Muscle of back (tissue), 13 donors: ENCODE results near the gene PSMD12. TPM values are rescaled to one million over a fixed set of nuclear protein-coding genes. Genes with fewer than 3 reads are reported as not detected.
"Not testable (repeated sequence)": the region's sequence is repeated elsewhere in the genome, so short reads cannot be mapped to it uniquely, and the experiment has no call there.

Source experiments
- DNase-seq, 3 donors: peaks; one replicate each; pipeline versions ENCODE4 v3.0.0 to v3.0.0-alpha.2; 2013
- long read RNA-seq, 9 donors: transcript quantifications; one replicate each; lab custom pipeline, GENCODE V29; 2026
- polyA plus RNA-seq, 10 donors: library from polyadenylated mRNA; unstranded; fragments of 120-200 nt; gene quantifications; one replicate each; pipeline ENCODE4 v1.2.1, GENCODE V29; 2013; ENCODE audit not compliant: insufficient read length in 10 of 10

PSMD12 gene
- polyA plus RNA-seq, result 10 to 100 TPM; 30.6 to 39.4 (median 36.1) TPM
- long read RNA-seq, donor 1, full-length matches to known transcripts, result 20 of 28 reads
- long read RNA-seq, donor 1, partial matches to known transcripts, result 8 of 28 reads
- long read RNA-seq, donor 1, other reads (novel, unspliced or antisense), result 0 of 28 reads
- long read RNA-seq, donor 2, full-length matches to known transcripts, result 7 of 7 reads
- long read RNA-seq, donor 2, partial matches to known transcripts, result 0 of 7 reads
- long read RNA-seq, donor 2, other reads (novel, unspliced or antisense), result 0 of 7 reads
- long read RNA-seq, donor 3, result 0 reads
- long read RNA-seq, donor 4, full-length matches to known transcripts, result 8 of 8 reads
- long read RNA-seq, donor 4, partial matches to known transcripts, result 0 of 8 reads
- long read RNA-seq, donor 4, other reads (novel, unspliced or antisense), result 0 of 8 reads
- long read RNA-seq, donor 5, full-length matches to known transcripts, result 13 of 13 reads
- long read RNA-seq, donor 5, partial matches to known transcripts, result 0 of 13 reads
- long read RNA-seq, donor 5, other reads (novel, unspliced or antisense), result 0 of 13 reads
- long read RNA-seq, donor 6, full-length matches to known transcripts, result 16 of 41 reads
- long read RNA-seq, donor 6, partial matches to known transcripts, result 25 of 41 reads
- long read RNA-seq, donor 6, other reads (novel, unspliced or antisense), result 0 of 41 reads
- long read RNA-seq, donor 7, full-length matches to known transcripts, result 18 of 18 reads
- long read RNA-seq, donor 7, partial matches to known transcripts, result 0 of 18 reads
- long read RNA-seq, donor 7, other reads (novel, unspliced or antisense), result 0 of 18 reads
- long read RNA-seq, donor 8, full-length matches to known transcripts, result 6 of 11 reads
- long read RNA-seq, donor 8, partial matches to known transcripts, result 5 of 11 reads
- long read RNA-seq, donor 8, other reads (novel, unspliced or antisense), result 0 of 11 reads
- long read RNA-seq, donor 9, result 0 reads

DNA sequence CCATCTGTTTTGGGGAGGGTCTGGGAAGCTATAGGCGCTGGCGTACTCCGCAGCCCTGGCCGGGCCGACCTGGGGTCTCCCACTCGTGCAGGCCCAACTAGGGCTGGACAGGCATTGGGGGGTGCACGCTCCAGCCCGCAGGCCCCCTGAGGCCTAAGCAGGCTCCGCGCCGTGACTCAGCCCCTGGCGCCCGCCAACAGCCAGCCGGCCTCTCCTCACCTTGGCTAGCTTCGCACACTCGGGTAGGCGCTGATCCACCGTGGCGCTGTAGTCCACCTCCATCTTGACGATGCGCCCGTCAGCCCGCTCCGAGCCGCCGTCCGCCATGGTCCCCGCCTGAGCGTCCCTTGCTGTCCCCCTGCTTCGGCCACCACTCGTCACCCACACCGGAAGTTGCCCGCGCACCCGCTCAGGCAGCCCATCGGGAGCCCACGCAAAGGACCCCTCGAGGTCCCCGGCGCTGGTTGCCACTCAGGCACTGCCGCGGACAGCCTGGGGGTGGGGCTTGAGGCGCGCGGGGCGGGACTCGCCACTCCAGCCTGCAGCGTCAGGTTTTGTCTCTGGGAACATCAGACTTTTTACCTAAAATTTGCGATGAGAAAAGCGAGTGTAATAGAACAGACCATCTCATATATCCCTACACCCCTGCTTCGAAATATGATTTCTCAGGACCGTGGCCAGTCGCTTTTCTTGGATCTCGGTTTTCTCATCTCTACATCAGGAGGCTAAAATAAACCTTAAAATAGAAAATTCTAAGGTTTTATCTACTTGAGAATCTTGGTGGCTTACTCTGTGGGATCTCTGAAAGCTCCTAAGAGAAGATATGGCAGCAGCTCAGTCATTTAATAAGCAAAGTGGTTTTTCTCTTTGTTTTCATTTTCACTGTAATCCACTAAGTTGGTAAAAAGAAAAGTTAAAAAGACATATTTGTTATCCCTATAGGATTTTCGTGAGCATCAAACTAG, at the start of gene PSMD12:
Gene PSMD12 (minus strand): TSS at position 385 of the 965 bp plus-strand sequence. CDS start 58 bp downstream, at position 327.
- DNase-seq, result peak; percentile 91 to 97 (median 93)

DNA sequence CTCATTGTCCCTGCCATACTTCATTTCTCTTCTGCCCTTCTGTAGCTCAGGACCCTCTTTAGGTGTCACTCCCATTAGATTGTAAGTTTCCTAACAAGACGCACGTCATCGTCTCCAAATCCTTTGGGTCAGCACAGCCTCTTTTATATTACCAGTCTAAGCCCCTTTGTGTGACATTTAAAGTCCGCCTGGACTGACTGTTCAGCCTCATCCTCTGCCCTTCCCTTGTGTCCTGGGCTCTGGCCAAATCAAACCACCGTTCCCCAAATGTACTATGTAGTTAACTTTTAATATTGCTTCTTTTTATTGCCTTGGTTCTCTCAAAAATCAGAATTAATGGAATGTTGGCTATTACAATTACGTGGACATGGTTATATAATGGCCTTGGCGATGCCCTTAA, 48.9 kb upstream of the PSMD12 start:
- DNase-seq, result no peak

DNA sequence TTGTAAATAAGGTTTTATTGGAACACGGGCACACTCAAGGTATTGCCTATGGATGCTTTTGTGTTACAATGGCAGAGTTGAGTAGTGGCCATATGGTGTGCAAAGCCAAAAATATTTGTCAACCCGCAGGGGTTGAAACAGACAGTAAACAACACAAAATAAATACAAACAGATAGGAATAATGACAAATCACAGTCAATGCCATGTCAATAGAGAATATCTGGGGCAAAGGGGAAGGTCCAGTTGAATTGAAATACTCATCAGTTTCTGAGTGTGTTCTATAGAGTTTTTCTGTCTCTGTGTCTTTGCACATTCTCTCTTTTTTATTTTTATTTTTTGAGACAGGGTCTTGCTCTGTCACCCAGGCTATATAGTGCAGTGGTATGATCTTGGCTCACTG, 48.2 kb upstream of the PSMD12 start:
- DNase-seq, result no peak

- no peak for DNase-seq
These were observed 47.8 kb upstream of the PSMD12 start for GRCh38 chr17:67414130-67414529.

DNA sequence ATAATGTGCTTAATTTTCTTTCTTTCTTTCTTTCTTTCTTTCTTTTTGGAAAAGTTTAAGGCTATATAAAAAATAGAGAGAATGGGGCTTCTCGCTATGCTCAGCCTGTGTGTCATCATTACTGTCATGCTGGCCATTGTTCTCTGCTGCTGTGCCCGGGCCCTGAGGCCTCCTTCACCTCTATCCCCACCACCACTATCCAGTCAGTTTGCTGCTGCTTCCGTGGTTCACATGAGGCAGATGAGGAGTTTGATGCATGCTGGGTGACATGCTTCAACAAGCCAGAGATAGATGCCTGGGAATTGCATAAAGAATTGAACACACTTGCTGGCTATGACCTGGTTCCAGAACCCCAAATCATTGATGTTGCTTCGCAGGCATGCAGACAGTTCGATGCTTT, 47.0 kb upstream of the PSMD12 start:
- no peak for DNase-seq

GRCh38 chr17:67412941-67413340, 46.6 kb upstream of the PSMD12 start:
- no peak for DNase-seq

DNA sequence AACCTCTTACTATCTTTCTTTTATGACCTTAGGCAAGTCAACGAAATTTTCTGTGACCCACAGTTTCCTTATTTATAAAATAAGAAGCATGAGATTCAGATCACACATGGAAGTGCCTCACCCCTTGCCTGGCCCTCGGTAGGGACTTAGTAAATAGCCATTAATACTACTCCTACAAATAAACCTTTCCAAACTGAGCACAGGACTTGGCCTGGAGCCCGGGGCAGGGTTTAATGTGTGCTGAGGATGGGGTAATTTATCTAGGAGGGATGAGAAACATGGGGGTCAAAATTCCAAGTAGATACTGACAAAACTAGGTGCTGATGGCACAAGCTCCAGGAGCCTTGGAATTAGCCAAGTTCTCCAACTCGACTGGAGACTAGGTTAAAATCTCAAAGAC, 45.7 kb upstream of the PSMD12 start:
- no peak for DNase-seq

DNA sequence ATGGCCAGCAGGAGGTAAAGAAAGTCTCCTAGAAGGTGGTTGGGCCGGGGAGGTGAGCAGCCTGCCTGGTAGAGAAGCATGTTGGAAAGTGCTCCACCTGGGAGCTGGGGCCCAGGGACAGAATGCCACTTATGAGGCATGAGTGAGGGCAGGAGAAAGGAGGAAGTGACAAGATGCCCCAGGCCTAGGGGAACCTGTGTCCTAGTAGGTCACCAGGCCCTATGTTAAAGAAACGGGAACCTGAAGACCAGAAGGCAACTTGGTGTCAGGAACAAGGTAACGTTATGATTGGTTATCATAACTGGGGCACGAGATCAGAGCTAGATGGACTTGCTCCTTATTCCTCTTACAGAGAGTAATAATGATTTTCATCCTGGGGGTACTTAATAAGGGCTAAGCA, 45.0 kb upstream of the PSMD12 start:
- DNase-seq, result no peak

DNA sequence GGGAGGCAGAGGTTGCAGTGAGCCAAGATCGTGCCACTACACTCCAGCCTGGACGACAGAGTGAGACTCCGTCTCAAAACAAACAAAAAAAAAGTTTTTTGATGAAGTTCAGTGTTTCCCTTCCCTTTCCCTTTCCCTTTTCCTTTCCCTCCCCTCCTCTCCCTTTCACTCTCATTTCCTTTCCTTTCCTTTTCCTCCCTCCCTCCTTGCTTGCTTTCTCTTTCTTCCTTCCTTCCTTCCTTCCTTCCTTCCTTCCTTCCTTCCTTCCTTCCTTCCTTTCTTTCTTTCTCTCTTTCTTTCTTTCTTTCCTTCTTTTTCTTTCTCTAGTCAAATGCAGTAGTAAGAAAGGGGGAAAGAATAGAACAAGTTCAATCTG, 42.1 kb upstream of the PSMD12 start:
- not testable (repeated sequence) for DNase-seq

DNA sequence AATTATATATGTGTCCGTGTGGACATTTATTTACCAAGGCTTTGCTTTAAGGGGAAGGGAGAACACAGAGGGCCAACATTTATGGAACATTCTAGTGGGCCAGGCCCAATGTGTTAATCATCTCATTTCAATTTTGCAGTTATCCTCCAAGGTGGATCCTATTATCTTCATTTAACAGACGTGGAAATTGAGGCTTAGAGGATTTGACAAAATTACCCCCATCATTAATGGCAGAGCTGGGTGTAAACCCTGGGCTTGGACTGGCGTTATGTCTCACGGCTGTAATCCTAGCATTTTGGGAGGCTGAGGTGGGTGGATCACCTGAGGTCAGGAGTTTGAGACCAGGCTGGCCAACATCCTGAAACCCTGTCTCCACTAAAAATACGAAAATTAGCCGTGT, 37.1 kb upstream of the PSMD12 start:
- DNase-seq, result no peak

DNA sequence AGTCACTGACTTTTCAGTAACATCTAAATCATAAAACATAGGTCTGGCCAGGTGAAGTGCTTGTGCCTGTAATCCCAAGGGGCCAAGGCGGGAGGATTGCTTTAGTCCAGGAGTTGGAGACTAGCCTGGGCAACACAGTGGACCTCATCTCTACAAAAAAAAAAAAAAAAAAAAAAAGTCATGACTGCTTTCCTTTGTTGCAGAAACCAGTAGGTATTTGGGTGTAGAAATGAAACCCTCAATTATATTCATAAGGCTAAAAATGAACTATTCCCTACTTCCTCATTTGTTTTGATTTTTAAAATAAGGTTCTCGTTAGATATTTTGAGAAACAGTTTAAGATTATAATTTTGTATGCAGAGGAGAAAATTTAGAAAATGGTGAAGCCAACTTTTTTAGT, 36.7 kb upstream of the PSMD12 start:
- DNase-seq, result no peak

DNA sequence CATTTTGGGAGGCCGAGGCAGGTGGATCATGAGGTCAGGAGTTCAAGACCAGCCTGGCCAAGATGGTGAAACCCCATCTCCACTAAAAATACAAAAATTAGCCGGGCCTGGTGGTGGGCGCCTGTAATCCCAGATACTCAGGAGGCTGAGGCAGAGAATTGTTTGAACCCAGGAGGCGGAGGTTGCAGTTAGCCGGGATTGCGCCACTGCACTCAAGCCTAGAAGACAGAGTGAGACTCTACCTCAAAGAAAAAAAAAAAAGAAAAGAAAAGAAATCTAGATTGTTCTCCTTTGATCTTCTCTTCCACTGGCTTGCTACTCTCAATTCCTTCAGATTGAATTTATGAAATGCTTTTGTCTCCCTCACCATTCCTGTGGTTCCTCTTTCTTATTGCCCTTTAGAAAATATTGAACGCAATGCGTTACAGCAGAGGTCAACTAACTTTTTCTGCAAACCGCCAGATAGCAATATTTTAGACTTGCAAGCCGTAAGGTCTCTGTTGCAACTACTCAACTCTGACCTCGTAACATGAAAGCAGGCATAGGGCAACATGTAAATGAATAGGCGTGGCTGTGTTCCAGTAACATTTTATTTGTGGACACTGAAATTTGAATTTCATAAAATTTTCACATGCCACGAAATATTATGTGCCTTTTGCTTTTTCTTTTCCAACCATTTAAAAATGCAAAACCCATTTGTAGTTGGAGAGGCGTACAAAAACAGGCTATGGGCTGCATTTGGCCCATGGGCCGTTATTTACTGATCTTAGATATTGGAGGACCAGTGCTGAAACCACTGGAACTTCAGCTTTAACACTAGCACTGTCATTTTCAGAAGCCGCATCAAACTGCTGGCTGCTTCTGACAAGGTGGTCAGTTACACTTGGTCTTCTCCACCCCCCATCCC, 35.5 kb upstream of the PSMD12 start:
- no peak for DNase-seq

GRCh38 chr17:67401106-67401505, 34.7 kb upstream of the PSMD12 start:
- no peak for DNase-seq

DNA sequence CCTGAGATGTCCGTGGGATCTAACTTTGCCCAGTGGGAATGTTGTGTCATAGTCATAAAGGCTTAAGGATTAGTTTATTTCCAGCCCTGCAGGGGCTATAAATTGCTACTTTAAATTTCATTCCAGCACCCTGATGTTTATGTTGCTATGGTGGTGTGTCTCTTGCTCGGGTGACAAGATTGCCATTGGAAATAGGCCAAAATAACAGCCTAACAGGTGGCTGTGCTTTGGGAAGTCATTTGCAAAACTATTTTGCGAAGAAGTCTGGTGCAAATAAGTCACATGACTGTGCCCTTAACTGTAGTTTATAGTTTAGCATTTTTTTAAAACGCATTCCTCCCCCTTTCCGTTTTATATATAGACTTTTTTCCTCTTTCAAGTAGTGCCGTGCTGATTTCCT, 33.8 kb upstream of the PSMD12 start:
- peak; percentile 40 to 70 (median 58) for DNase-seq

- DNase-seq, result no peak
These were observed 33.3 kb upstream of the PSMD12 start for GRCh38 chr17:67399676-67400075.

DNA sequence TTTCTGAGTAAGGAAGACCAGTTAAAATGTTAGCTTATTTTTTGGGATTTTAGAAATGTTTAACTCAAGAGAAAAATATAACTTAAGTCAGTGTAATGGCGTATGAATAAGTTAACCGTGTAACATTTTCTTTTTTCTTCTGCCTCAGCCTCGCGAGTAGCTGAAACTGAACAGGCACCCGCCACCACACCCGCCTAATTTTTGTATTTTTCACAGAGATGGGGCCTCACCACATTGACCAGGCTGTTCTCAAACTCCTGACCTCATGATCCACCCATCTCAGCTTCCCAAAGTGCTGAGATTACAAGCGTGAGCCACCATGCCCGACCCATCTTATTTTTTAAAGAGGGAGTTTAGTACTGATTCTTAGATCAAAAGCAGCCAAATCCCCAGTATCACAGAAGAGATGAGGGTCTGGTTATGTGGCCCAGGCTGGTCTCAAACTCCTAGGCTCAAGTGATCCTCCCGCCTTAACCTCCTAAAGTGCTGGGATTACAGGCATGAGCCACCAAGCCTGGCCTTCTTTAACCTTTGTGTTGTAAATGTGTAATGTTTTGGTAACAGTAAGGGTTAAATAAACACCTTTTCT, 27.5 kb upstream of the PSMD12 start:
- no peak for DNase-seq

- DNase-seq, result no peak
These were observed 25.7 kb upstream of the PSMD12 start for GRCh38 chr17:67392111-67392510.

DNA sequence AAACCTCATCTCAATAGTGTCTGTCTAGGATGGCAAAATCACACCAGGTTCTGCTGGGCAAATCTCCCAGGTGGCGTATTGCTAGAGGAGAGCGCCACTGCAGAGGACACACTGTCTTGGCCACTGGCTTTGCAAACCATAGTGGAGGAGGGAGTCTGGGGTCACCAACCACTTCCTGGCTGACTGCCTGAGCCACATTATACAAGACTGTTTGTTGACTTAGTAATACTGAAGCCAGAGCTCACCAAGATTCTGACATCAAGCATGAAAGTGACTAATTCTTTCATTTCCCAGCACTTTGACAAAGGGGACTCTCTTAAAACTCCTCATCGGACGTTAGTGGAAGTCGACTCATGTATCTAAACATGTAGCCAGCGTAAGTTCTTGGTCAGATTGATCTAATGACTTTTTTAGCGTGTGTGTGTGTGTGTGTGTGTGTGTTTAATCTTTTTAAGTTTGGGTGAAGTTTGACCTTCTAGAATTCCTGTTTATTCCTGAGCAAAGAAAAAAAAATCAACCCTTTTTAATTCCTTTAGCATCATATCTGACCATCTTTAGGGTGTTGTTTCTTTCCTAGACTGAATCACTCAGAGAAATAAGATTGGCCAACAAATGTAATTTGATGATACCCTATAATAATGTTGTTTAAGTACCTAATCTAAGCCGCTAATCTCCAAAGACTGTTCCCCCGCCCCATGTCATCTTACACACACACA, 24.4 kb upstream of the PSMD12 start:
- DNase-seq, result peak in 1 of 3 donors; percentile 80

DNA sequence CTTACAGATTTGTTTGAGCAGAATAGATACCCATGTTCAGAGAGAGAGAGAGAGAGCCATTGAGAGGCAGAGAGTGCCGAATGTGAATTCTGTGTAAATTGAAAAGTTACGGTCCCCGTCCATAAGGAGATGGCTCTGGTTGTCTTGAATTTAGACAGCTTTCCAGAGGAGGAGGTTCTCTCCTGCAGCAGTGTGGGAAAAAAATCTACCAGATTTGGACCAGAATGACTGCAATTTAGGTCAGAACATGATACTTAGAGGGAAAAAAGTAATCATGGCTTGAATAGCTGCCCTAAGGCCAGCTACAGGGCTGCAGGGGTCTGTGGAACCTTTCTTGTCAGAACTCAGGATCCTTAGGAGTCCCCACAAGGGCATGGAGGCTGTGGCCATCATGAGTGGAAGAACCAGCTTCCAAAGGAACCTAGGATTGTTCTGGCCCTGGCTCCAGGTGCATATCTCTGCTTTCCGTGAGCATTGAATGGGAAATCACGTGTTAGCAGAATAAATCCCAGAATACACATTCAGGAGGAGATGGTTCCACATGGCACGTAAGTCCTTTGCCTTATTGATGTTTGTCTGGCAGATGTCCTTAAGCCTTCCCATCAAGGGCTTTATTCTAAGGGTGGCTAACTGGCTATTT, 23.7 kb upstream of the PSMD12 start:
- no peak for DNase-seq
